Measurements from ENCODE around the gene CYP8B1. TPM values are rescaled to one million over a fixed set of nuclear protein-coding genes. Genes with fewer than 3 reads are reported as not detected.

CYP8B1 gene
- total and polyA plus RNA-seq, 7 experiments from 2014 or later: not detected

GRCh38 chr3:42843713-42844411 is 31.8 kb downstream of the CYP8B1 start:
- intact Hi-C loops (cut with micrococcal nuclease): no loop called here
- no peaks in the 10 kb centered on the region for H3K27me3 ChIP-seq (ENCODE audit: control insufficient read depth in 2 of 2, insufficient read depth in 2 of 2, low read length in 2 of 2)
- peaks cover 0 to 10% of the 10 kb centered on the region in 2 donors for H3K4me1 ChIP-seq (ENCODE audit: control insufficient read depth in 2 of 2, insufficient read depth in 2 of 2, low read length in 2 of 2)
- H3K27ac ChIP-seq (ENCODE audit: low read depth, low read length): no peak overlapping the region
- H3K4me3 ChIP-seq (ENCODE audit: low read length): no peak overlapping the region
- no peak for DNase-seq
- POLR2A ChIA-PET: no interaction called here
- Mint-ChIP-seq H3K9me3 (no peaks in the 10 kb centered on the region), H3K4me3 (no peak overlapping the region), H3K36me3 (no peaks in the 10 kb centered on the region), H3K27ac (no peak overlapping the region), H3K27me3 (peaks cover 0 to 5% (median 0%) of the 10 kb centered on the region in 5 donors), H3K4me1 (peaks cover 10 to 20% (median 13%) of the 10 kb centered on the region in 7 donors)
- no peaks in the 10 kb centered on the region for H3K36me3 ChIP-seq (ENCODE audit: control insufficient read depth in 2 of 3, insufficient read depth in 3 of 3, low read length in 3 of 3)
- no peaks in the 10 kb centered on the region for H3K9me3 ChIP-seq (ENCODE audit: control insufficient read depth in 2 of 3, low read length in 3 of 3)
- CTCF ChIA-PET: no interaction called here
- ATAC-seq: no peak

DNA sequence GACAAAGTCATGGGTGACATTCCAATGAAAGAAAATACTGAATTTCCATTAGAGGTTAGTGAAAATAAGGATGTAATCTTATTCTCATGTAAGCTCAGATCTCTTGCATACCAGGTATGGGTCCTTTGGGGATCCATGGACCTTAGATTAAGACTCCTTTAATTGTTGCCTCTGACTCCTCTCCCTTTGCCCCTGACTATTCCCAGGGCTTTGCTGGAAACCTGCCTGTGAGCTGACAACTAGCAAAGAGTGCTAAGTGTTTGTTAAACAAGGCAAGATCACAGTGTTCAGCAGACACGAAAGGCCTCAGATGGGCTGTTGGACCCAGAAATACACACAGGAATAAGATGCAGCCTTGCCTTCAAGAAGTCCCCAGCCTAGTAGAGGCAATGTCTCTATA is 34.3 kb downstream of the CYP8B1 start:
- no peaks in the 10 kb centered on the region for H3K36me3 ChIP-seq (ENCODE audit: control insufficient read depth in 2 of 3, insufficient read depth in 3 of 3, low read length in 3 of 3)
- H3K4me3 ChIP-seq (ENCODE audit: low read length): no peak overlapping the region
- H3K27ac ChIP-seq (ENCODE audit: low read depth, low read length): no peak overlapping the region
- ATAC-seq: no peak
- H3K36me3 Mint-ChIP-seq: no peaks in the 10 kb centered on the region
- no peak for DNase-seq
- intact Hi-C loops (cut with micrococcal nuclease): no loop called here
- ChIA-PET POLR2A (no interaction called here), CTCF (interaction anchor here (2.6 to 3.1 kb wide), 2 partner anchors 58 to 61 kb away, joined by 15 to 17 read pairs; no protein-coding TSS in a partner anchor)
- no peaks in the 10 kb centered on the region for H3K27me3 ChIP-seq (ENCODE audit: control insufficient read depth in 2 of 2, insufficient read depth in 2 of 2, low read length in 2 of 2)
- H3K9me3 Mint-ChIP-seq: no peaks in the 10 kb centered on the region
- H3K27me3 Mint-ChIP-seq: peaks cover 0 to 5% (median 0%) of the 10 kb centered on the region in 5 donors
- H3K9me3 ChIP-seq (ENCODE audit: control insufficient read depth in 2 of 3, low read length in 3 of 3): no peaks in the 10 kb centered on the region
- H3K4me3 Mint-ChIP-seq: no peak overlapping the region
- no peaks in the 10 kb centered on the region for H3K4me1 ChIP-seq (ENCODE audit: control insufficient read depth in 2 of 2, insufficient read depth in 2 of 2, low read length in 2 of 2)
- no peak overlapping the region for H3K27ac Mint-ChIP-seq
- H3K4me1 Mint-ChIP-seq: peaks cover 0 to 4% (median 0%) of the 10 kb centered on the region in 7 donors

GRCh38 chr3:42839616-42840015 is 36.1 kb downstream of the CYP8B1 start:
- no peaks in the 10 kb centered on the region for H3K4me1 ChIP-seq (ENCODE audit: control insufficient read depth in 2 of 2, insufficient read depth in 2 of 2, low read length in 2 of 2)
- H3K36me3 ChIP-seq (ENCODE audit: control insufficient read depth in 2 of 3, insufficient read depth in 3 of 3, low read length in 3 of 3): no peaks in the 10 kb centered on the region
- ChIA-PET POLR2A (no interaction called here), CTCF (interaction anchor here (0.5 to 3.1 kb wide), 6 partner anchors 8 to 644 kb away, joined by 3 to 17 read pairs (median 4); no protein-coding TSS in a partner anchor)
- peaks cover 0 to 5% (median 0%) of the 10 kb centered on the region in 5 donors for H3K36me3 Mint-ChIP-seq
- H3K4me1 Mint-ChIP-seq: peaks cover 0 to 4% (median 0%) of the 10 kb centered on the region in 7 donors
- no peak overlapping the region for H3K4me3 Mint-ChIP-seq
- no peak overlapping the region for H3K4me3 ChIP-seq (ENCODE audit: low read length)
- H3K27ac Mint-ChIP-seq: no peak overlapping the region
- no peak overlapping the region for H3K27ac ChIP-seq (ENCODE audit: low read depth, low read length)
- H3K9me3 Mint-ChIP-seq: no peaks in the 10 kb centered on the region
- DNase-seq (peak in 7 of 9 donors; percentile 19 to 58 (median 51)), ATAC-seq (peak; percentile 96)
- H3K9me3 ChIP-seq (ENCODE audit: control insufficient read depth in 2 of 3, low read length in 3 of 3): no peaks in the 10 kb centered on the region
- H3K27me3 ChIP-seq (ENCODE audit: control insufficient read depth in 2 of 2, insufficient read depth in 2 of 2, low read length in 2 of 2): no peaks in the 10 kb centered on the region
- H3K27me3 Mint-ChIP-seq: peaks cover 0 to 5% (median 3%) of the 10 kb centered on the region in 5 donors
- intact Hi-C loops (cut with micrococcal nuclease): loop anchor here (1.0 to 2.0 kb wide), 4 partner anchors 35 to 267 kb away; partner anchors contain the start of gene HIGD1A (in 1 of the 2)

GRCh38 chr3:42838571-42838970 is 37.1 kb downstream of the CYP8B1 start:
- no peaks in the 10 kb centered on the region for H3K9me3 Mint-ChIP-seq
- ChIA-PET POLR2A (no interaction called here), CTCF (interaction anchor here (1.1 to 3.1 kb wide), 2 partner anchors 7 to 58 kb away, joined by 4 to 17 read pairs; no protein-coding TSS in a partner anchor)
- no peak for ATAC-seq
- no peak overlapping the region for H3K27ac Mint-ChIP-seq
- H3K27me3 Mint-ChIP-seq: peaks cover 0 to 5% (median 3%) of the 10 kb centered on the region in 5 donors
- H3K36me3 Mint-ChIP-seq: peaks cover 0 to 5% (median 0%) of the 10 kb centered on the region in 5 donors
- no peak overlapping the region for H3K27ac ChIP-seq (ENCODE audit: low read depth, low read length)
- DNase-seq: no peak
- no peaks in the 10 kb centered on the region for H3K4me1 ChIP-seq (ENCODE audit: control insufficient read depth in 2 of 2, insufficient read depth in 2 of 2, low read length in 2 of 2)
- intact Hi-C loops (cut with micrococcal nuclease): loop anchor here (2.0 kb wide), 2 partner anchors 34 to 42 kb away; partner anchors contain the start of gene HIGD1A (in 1 of the 2)
- H3K4me3 ChIP-seq (ENCODE audit: low read length): no peak overlapping the region
- H3K4me1 Mint-ChIP-seq: peaks cover 0 to 4% (median 0%) of the 10 kb centered on the region in 7 donors
- H3K4me3 Mint-ChIP-seq: no peak overlapping the region
- H3K27me3 ChIP-seq (ENCODE audit: control insufficient read depth in 2 of 2, insufficient read depth in 2 of 2, low read length in 2 of 2): no peaks in the 10 kb centered on the region
- no peaks in the 10 kb centered on the region for H3K36me3 ChIP-seq (ENCODE audit: control insufficient read depth in 2 of 3, insufficient read depth in 3 of 3, low read length in 3 of 3)
- H3K9me3 ChIP-seq (ENCODE audit: control insufficient read depth in 2 of 3, low read length in 3 of 3): no peaks in the 10 kb centered on the region

- Mint-ChIP-seq H3K36me3 (peaks cover 0 to 5% (median 0%) of the 10 kb centered on the region in 5 donors), H3K27me3 (peaks cover 0 to 5% (median 3%) of the 10 kb centered on the region in 5 donors), H3K9me3 (no peaks in the 10 kb centered on the region), H3K4me1 (peaks cover 0 to 7% (median 2%) of the 10 kb centered on the region in 7 donors), H3K27ac (no peak overlapping the region), H3K4me3 (no peak overlapping the region)
- ATAC-seq (no peak), DNase-seq (no peak)
- intact Hi-C loops (cut with micrococcal nuclease): no loop called here
- H3K27ac ChIP-seq (ENCODE audit: low read depth, low read length): no peak overlapping the region
- no peaks in the 10 kb centered on the region for H3K4me1 ChIP-seq (ENCODE audit: control insufficient read depth in 2 of 2, insufficient read depth in 2 of 2, low read length in 2 of 2)
- H3K27me3 ChIP-seq (ENCODE audit: control insufficient read depth in 2 of 2, insufficient read depth in 2 of 2, low read length in 2 of 2): no peaks in the 10 kb centered on the region
- no peaks in the 10 kb centered on the region for H3K9me3 ChIP-seq (ENCODE audit: control insufficient read depth in 2 of 3, low read length in 3 of 3)
- CTCF ChIA-PET: no interaction called here
- no peak overlapping the region for H3K4me3 ChIP-seq (ENCODE audit: low read length)
- POLR2A ChIA-PET: no interaction called here
- H3K36me3 ChIP-seq (ENCODE audit: control insufficient read depth in 2 of 3, insufficient read depth in 3 of 3, low read length in 3 of 3): no peaks in the 10 kb centered on the region
Measured at GRCh38 chr3:42836150-42837123, 39.2 kb downstream of the CYP8B1 start.

DNA sequence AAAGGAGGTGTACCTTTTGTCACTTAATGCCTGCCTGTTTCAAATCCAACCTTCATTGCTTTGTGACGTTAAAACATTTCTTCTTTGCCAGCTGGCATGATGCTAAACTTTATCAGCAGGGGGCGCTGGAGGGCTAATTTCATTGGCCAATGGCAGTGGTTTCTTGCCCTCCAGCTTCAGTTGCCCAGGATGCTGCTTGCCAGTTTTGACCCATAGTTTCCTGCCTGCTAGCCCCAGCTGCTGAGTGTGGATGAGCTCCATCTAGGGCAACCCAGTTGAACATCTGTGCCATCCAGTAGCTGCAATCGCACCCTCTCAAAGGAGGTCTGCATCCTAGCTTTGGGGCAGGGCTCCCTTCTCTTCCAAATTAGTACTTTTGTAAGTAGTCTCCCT is 44.4 kb downstream of the CYP8B1 start:
- peak; percentile 81 for ATAC-seq
- Histone ChIP-seq H3K27ac (ENCODE audit: low read depth, low read length) (no peak overlapping the region), H3K4me3 (ENCODE audit: low read length) (no peak overlapping the region), H3K36me3 (ENCODE audit: control insufficient read depth in 2 of 3, insufficient read depth in 3 of 3, low read length in 3 of 3) (no peaks in the 10 kb centered on the region), H3K4me1 (ENCODE audit: control insufficient read depth in 2 of 2, insufficient read depth in 2 of 2, low read length in 2 of 2) (no peaks in the 10 kb centered on the region), H3K27me3 (ENCODE audit: control insufficient read depth in 2 of 2, insufficient read depth in 2 of 2, low read length in 2 of 2) (no peaks in the 10 kb centered on the region), H3K9me3 (ENCODE audit: control insufficient read depth in 2 of 3, low read length in 3 of 3) (no peaks in the 10 kb centered on the region)
- no peak overlapping the region for H3K4me3 Mint-ChIP-seq
- H3K27ac Mint-ChIP-seq: peak overlapping the region in 1 of 9 donors; percentile 12
- intact Hi-C loops (cut with micrococcal nuclease): loop anchor here (1.0 to 5.0 kb wide), 5 partner anchors 27 to 1366 kb away; partner anchors contain the start of gene HIGD1A (in 2 of the 2)
- POLR2A ChIA-PET: interaction anchor here (0.5 to 0.7 kb wide), 2 partner anchors 85 to 972 kb away, joined by 3 to 4 read pairs; no protein-coding TSS in a partner anchor
- H3K27me3 Mint-ChIP-seq: peaks cover 0 to 18% (median 4%) of the 10 kb centered on the region in 5 donors
- CTCF ChIA-PET: interaction anchor here (0.6 to 1.7 kb wide), 10 partner anchors 8 to 979 kb away, joined by 3 to 5 read pairs (median 3); partner anchors contain the start of gene HIGD1A
- H3K36me3 Mint-ChIP-seq: peaks cover 0 to 5% (median 0%) of the 10 kb centered on the region in 5 donors
- peak; percentile 45 to 71 (median 65) for DNase-seq
- H3K9me3 Mint-ChIP-seq: no peaks in the 10 kb centered on the region
- peaks cover 0 to 14% (median 5%) of the 10 kb centered on the region in 7 donors for H3K4me1 Mint-ChIP-seq

Data from naive thymus-derived CD4-positive, alpha-beta T cell (primary cell).